Upper lobe of left lung (tissue), 4 donors: Measurements from ENCODE around the gene DDX10.

ENCODE experiments used
- CTCF ChIP-seq, 6 experiments: fragments of 450-650 bp in 4 of 6; fragments of 200-600 bp in 2 of 6; sonication (generic) in 2 of 6; IDR thresholded peaks; one replicate each; pipeline ENCODE4 v1.5.1; 2016 to 2019; ENCODE audit warnings: antibody characterized with exemption in 6 of 6
- EP300 ChIP-seq, 4 donors: sonication (generic); formaldehyde crosslinking; IDR thresholded peaks; one replicate each; pipeline ENCODE4 v1.5.1; 2017; ENCODE audit warnings: antibody characterized with exemption in 4 of 4, control low read depth in 2 of 4
- POLR2A ChIP-seq, 4 donors: fragments of 450-650 bp; IDR thresholded peaks; one replicate each; pipeline ENCODE4 v1.5.1; 2016 to 2017; ENCODE audit warnings: antibody characterized with exemption in 4 of 4, mild to moderate bottlenecking in 2 of 4
- POLR2AphosphoS5 ChIP-seq, 2 donors: sonication (generic); formaldehyde crosslinking; IDR thresholded peaks; one replicate each; pipeline ENCODE4 v1.5.1; 2017; ENCODE audit warnings: antibody characterized with exemption in 2 of 2

GRCh38 chr11:108669286-108669685 lies 4.4 kb downstream of the DDX10 start:
- TF ChIP-seq CTCF (IDR thresholded peaks at IDR 0.05) (no peak), POLR2A (IDR thresholded peaks at IDR 0.05) (no peak), POLR2AphosphoS5 (IDR thresholded peaks at IDR 0.05) (no peak), EP300 (IDR thresholded peaks at IDR 0.05) (no peak)
